Psoas muscle (tissue), 8 donors: ENCODE measurements around the gene LIF. TPM values are rescaled to one million over a fixed set of nuclear protein-coding genes. Genes with fewer than 3 reads are reported as not detected.

ENCODE experiments used
- ATAC-seq, 4 donors: fragments of 200-7000 bp; cut with Tn5 transposase; one replicate each; pipeline ENCODE4 v1.9.1; 2020; ENCODE audit warnings: moderate library complexity in 3 of 4, mild to moderate bottlenecking in 2 of 4
- DNase-seq, 2 donors: peaks; one replicate each; pipeline ENCODE4 v3.0.0-alpha.2; 2020
- H3K27ac ChIP-seq: fragments of 200-600 bp; one replicate; pipeline ENCODE4 v1.8.0; 2022
- H3K27me3 ChIP-seq, 3 donors: fragments of 200-600 bp in 1 of 3; one replicate each; pipeline versions ENCODE4 v1.6.1 to v1.8.0; 2013 to 2022; ENCODE audit warnings: low read length in 2 of 3, mild to moderate bottlenecking in 2 of 3, moderate library complexity in 1 of 3; ENCODE audit not compliant: insufficient read depth in 3 of 3
- H3K36me3 ChIP-seq, 2 donors: fragments of 200-600 bp in 1 of 2; one replicate each; pipeline versions ENCODE4 v1.6.1 to v1.8.0; 2013 to 2022; ENCODE audit warnings: low read depth in 1 of 2, mild to moderate bottlenecking in 1 of 2, moderate library complexity in 1 of 2; ENCODE audit not compliant: insufficient read depth in 1 of 2
- H3K4me1 ChIP-seq: fragments of 200-600 bp; one replicate; pipeline ENCODE4 v1.8.0; 2022
- H3K4me3 ChIP-seq: fragments of 200-600 bp; one replicate; pipeline ENCODE4 v1.8.0; 2022; ENCODE audit warnings: mild to moderate bottlenecking
- H3K9me3 ChIP-seq: fragments of 200-600 bp; one replicate; pipeline ENCODE4 v1.8.0; 2022
- CTCF ChIP-seq: fragments of 200-600 bp; IDR thresholded peaks from one replicate; pipeline ENCODE4 v1.8.0; 2022; ENCODE audit warnings: antibody characterized with exemption
- WGBS, 3 donors: extraction: QIAGEN DNeasy Blood & Tissue Kit; methylation state at CpG; one replicate each; pipeline versions ENCODE4 v1.1.6 to v1.1.7; 2013; 5-methylcytosine and 5-hydroxymethylcytosine counted together
- intact Hi-C, 2 donors: fragments of 100-400 bp; cut with DNase I; formaldehyde crosslinking; loops; one replicate each; pipeline versions ENCODE4 v1.11.0 to v1.14.2; 2022
- polyA plus RNA-seq, 3 donors: library from polyadenylated mRNA; stranded (reverse); fragments of 200-250 nt; gene quantifications; one replicate each; pipeline ENCODE4 v1.2.3, GENCODE V29; 2013
- total RNA-seq, 4 donors: library from RNA; stranded (reverse); fragmentation: NEBNext Ultra II Directional in 2 of 4; extraction: Animal tissue kit (Norgen Biotek cat#: 25700) in 2 of 4; gene quantifications; one replicate each; pipeline versions ENCODE4 v1.2.1 to v1.2.4, GENCODE V29; 2021 to 2023
- donor health status: healthy with polysubstance abuse.
- donor health status: DM: no; HTN: no; CAD: no; lungs with moderate emphysema.
- donor health status: Bipolar disorder and iron deficiency.
- donor health status: healthy.
- donor health status: DM: yes; HTN: yes; CAD: no.
- donor health status: DM: no; HTN: no; CAD: no.
- donor health status: DM: no; HTN: no; CAD: no.
- donor health status: DM: yes; HTN: yes; CAD: no.

LIF gene
- total and polyA plus RNA-seq, 7 donors = 0.10 to 21.4 (median 0.33) TPM; not detected in 1

- no peaks in the 10 kb centered on the region for H3K9me3 ChIP-seq
- no peak for TF ChIP-seq CTCF
- no peaks in the 10 kb centered on the region for H3K36me3 ChIP-seq
- H3K4me3 ChIP-seq = no peak overlapping the region
- H3K27me3 ChIP-seq = peaks cover 0 to 81% (median 11%) of the 10 kb centered on the region in 3 donors
- no peak for DNase-seq
- no peak for ATAC-seq
- intact Hi-C loops = no loop called here
- 93 to 94% (median 93%) methylated on average over 18 of the region's 18 CpGs for WGBS, 3 donors
- no peaks in the 10 kb centered on the region for H3K4me1 ChIP-seq
- H3K27ac ChIP-seq = no peak overlapping the region
Observed at GRCh38 chr22:30211124-30211820, 35.3 kb downstream of the LIF start.

- Histone ChIP-seq H3K4me1 (no peaks in the 10 kb centered on the region), H3K9me3 (no peaks in the 10 kb centered on the region), H3K27me3 (peaks cover 0 to 85% (median 11%) of the 10 kb centered on the region in 3 donors), H3K36me3 (no peaks in the 10 kb centered on the region), H3K27ac (no peak overlapping the region), H3K4me3 (no peak overlapping the region)
- DNase-seq (no peak), ATAC-seq (no peak)
- intact Hi-C loops = no loop called here
- no peak for TF ChIP-seq CTCF
- 52 to 69% (median 54%) methylated on average over 15 to 19 of the region's 19 CpGs for WGBS, 3 donors
Observed at GRCh38 chr22:30210235-30210909, 36.2 kb downstream of the LIF start.

- intact Hi-C loops = no loop called here
- TF ChIP-seq CTCF = no peak
- WGBS, 3 donors = 94 to 95% (median 95%) methylated on average over 6 of the region's 6 CpGs
Observed at GRCh38 chr22:30209642-30210041, 36.9 kb downstream of the LIF start.

GRCh38 chr22:30208631-30209603 is 37.6 kb downstream of the LIF start:
- H3K9me3 ChIP-seq = no peaks in the 10 kb centered on the region
- peaks cover 0 to 92% (median 14%) of the 10 kb centered on the region in 3 donors for H3K27me3 ChIP-seq
- H3K36me3 ChIP-seq = no peaks in the 10 kb centered on the region
- no peak for TF ChIP-seq CTCF
- ATAC-seq (peak in 1 of 4 donors; percentile 48), DNase-seq (peak; percentile 74)
- no peak overlapping the region for H3K4me3 ChIP-seq
- intact Hi-C loops = no loop called here
- no peaks in the 10 kb centered on the region for H3K4me1 ChIP-seq
- peak overlapping the region; percentile 60 for H3K27ac ChIP-seq
- 49 to 54% (median 51%) methylated on average over 26 of the region's 26 CpGs for WGBS, 3 donors

More at GRCh38 chr22:30209642-30210041, 36.9 kb downstream of the LIF start:
- Histone ChIP-seq H3K4me1 (no peaks in the 10 kb centered on the region), H3K27ac (peak overlapping the region; percentile 60), H3K27me3 (peaks cover 0 to 92% (median 11%) of the 10 kb centered on the region in 3 donors), H3K36me3 (no peaks in the 10 kb centered on the region), H3K9me3 (no peaks in the 10 kb centered on the region), H3K4me3 (no peak overlapping the region)
- no peak for ATAC-seq
- DNase-seq = no peak
